ENCODE measurements around the gene NOS1.
"Not testable (repeated sequence)": the region's sequence is repeated elsewhere in the genome, so short reads cannot be mapped to it uniquely, and the experiment has no call there.

Gene NOS1

GRCh38 chr12:117188121-117188665, 173.2 kb downstream of the NOS1 start:
- H3K4me3 ChIP-seq (ENCODE audit: control insufficient read depth in 1 of 7, extremely low read depth in 1 of 7, insufficient read depth in 4 of 7, low read depth in 2 of 7, low read length in 6 of 7) = no peak overlapping the region
- no peaks in the 10 kb centered on the region for H3K9me3 ChIP-seq (ENCODE audit: control extremely low read depth in 1 of 5, control insufficient read depth in 4 of 5, insufficient read depth in 2 of 5, low read depth in 1 of 5, low read length in 4 of 5)
- DNase-seq = no peak
- peaks cover 4 to 28% (median 15%) of the 10 kb centered on the region in 4 experiments for H3K36me3 ChIP-seq (ENCODE audit: control insufficient read depth in 4 of 4, insufficient read depth in 4 of 4, low read length in 3 of 4)
- H3K4me1 ChIP-seq (ENCODE audit: control extremely low read depth in 1 of 4, control insufficient read depth in 4 of 4, insufficient read depth in 4 of 4, low read length in 3 of 4) = peaks cover 0 to 12% (median 10%) of the 10 kb centered on the region in 4 experiments
- H3K27me3 ChIP-seq (replicated peaks in 2 of 5; ENCODE audit: control insufficient read depth in 4 of 5, insufficient read depth in 5 of 5, low read length in 4 of 5) = peaks cover 0 to 8% (median 4%) of the 10 kb centered on the region in 5 experiments
- no peak overlapping the region for H3K27ac ChIP-seq (ENCODE audit: insufficient read depth in 1 of 2, low read depth in 1 of 2, low read length in 2 of 2, poor library complexity in 1 of 2, severe bottlenecking in 2 of 2)
- ChIA-PET POLR2A (no interaction called here), CTCF (interaction anchor here (0.6 to 1.2 kb wide), 2 partner anchors 32 to 122 kb away, joined by 3 read pairs; no protein-coding TSS in a partner anchor)
- WGBS (ENCODE audit: insufficient coverage) = 98% methylated on average over 8 of the region's 12 CpGs

GRCh38 chr12:117187421-117187820, 174.0 kb downstream of the NOS1 start:
- CTCF ChIA-PET = interaction anchor here (1.2 kb wide), 1 partner anchor 33 kb away, joined by 3 read pairs; no protein-coding TSS in a partner anchor
- POLR2A ChIA-PET = no interaction called here
- Histone ChIP-seq H3K4me3 (ENCODE audit: control insufficient read depth in 1 of 7, extremely low read depth in 1 of 7, insufficient read depth in 4 of 7, low read depth in 2 of 7, low read length in 6 of 7) (no peak overlapping the region), H3K4me1 (ENCODE audit: control extremely low read depth in 1 of 4, control insufficient read depth in 4 of 4, insufficient read depth in 4 of 4, low read length in 3 of 4) (peaks cover 0 to 12% (median 10%) of the 10 kb centered on the region in 4 experiments), H3K36me3 (ENCODE audit: control insufficient read depth in 4 of 4, insufficient read depth in 4 of 4, low read length in 3 of 4) (peaks cover 4 to 33% (median 15%) of the 10 kb centered on the region in 4 experiments), H3K27ac (ENCODE audit: insufficient read depth in 1 of 2, low read depth in 1 of 2, low read length in 2 of 2, poor library complexity in 1 of 2, severe bottlenecking in 2 of 2) (no peak overlapping the region), H3K27me3 (replicated peaks in 2 of 5; ENCODE audit: control insufficient read depth in 4 of 5, insufficient read depth in 5 of 5, low read length in 4 of 5) (peaks cover 0 to 6% (median 4%) of the 10 kb centered on the region in 5 experiments), H3K9me3 (ENCODE audit: control extremely low read depth in 1 of 5, control insufficient read depth in 4 of 5, insufficient read depth in 2 of 5, low read depth in 1 of 5, low read length in 4 of 5) (no peaks in the 10 kb centered on the region)
- WGBS (ENCODE audit: insufficient coverage) = 100% methylated on average over 1 of the region's 4 CpGs
- no peak for DNase-seq

GRCh38 chr12:117182866-117183265, 178.6 kb downstream of the NOS1 start:
- Histone ChIP-seq H3K27me3 (replicated peaks in 2 of 5; ENCODE audit: control insufficient read depth in 4 of 5, insufficient read depth in 5 of 5, low read length in 4 of 5) (no peaks in the 10 kb centered on the region), H3K36me3 (ENCODE audit: control insufficient read depth in 4 of 4, insufficient read depth in 4 of 4, low read length in 3 of 4) (peaks cover 12 to 68% (median 26%) of the 10 kb centered on the region in 4 experiments), H3K9me3 (ENCODE audit: control extremely low read depth in 1 of 5, control insufficient read depth in 4 of 5, insufficient read depth in 2 of 5, low read depth in 1 of 5, low read length in 4 of 5) (peaks cover 0 to 12% (median 6%) of the 10 kb centered on the region in 5 experiments), H3K4me3 (ENCODE audit: control insufficient read depth in 1 of 7, extremely low read depth in 1 of 7, insufficient read depth in 4 of 7, low read depth in 2 of 7, low read length in 6 of 7) (no peak overlapping the region), H3K27ac (ENCODE audit: insufficient read depth in 1 of 2, low read depth in 1 of 2, low read length in 2 of 2, poor library complexity in 1 of 2, severe bottlenecking in 2 of 2) (no peak overlapping the region), H3K4me1 (ENCODE audit: control extremely low read depth in 1 of 4, control insufficient read depth in 4 of 4, insufficient read depth in 4 of 4, low read length in 3 of 4) (no peaks in the 10 kb centered on the region)
- ChIA-PET CTCF (interaction anchor here (0.6 kb wide), 1 partner anchor 1125 kb away, joined by 3 read pairs; no protein-coding TSS in a partner anchor), POLR2A (no interaction called here)
- 83% methylated on average over 1 of the region's 3 CpGs for WGBS (ENCODE audit: insufficient coverage)
- no peak for DNase-seq

- H3K4me1 ChIP-seq (ENCODE audit: control extremely low read depth in 1 of 4, control insufficient read depth in 4 of 4, insufficient read depth in 4 of 4, low read length in 3 of 4); CTCF ChIA-PET; H3K4me3 ChIP-seq (ENCODE audit: control insufficient read depth in 1 of 7, extremely low read depth in 1 of 7, insufficient read depth in 4 of 7, low read depth in 2 of 7, low read length in 6 of 7); H3K27me3 ChIP-seq (replicated peaks in 2 of 5; ENCODE audit: control insufficient read depth in 4 of 5, insufficient read depth in 5 of 5, low read length in 4 of 5); DNase-seq; POLR2A ChIA-PET; H3K27ac ChIP-seq (ENCODE audit: insufficient read depth in 1 of 2, low read depth in 1 of 2, low read length in 2 of 2, poor library complexity in 1 of 2, severe bottlenecking in 2 of 2): not testable (repeated sequence)
- Histone ChIP-seq H3K9me3 (ENCODE audit: control extremely low read depth in 1 of 5, control insufficient read depth in 4 of 5, insufficient read depth in 2 of 5, low read depth in 1 of 5, low read length in 4 of 5) (peaks cover 0 to 12% (median 6%) of the 10 kb centered on the region in 5 experiments), H3K36me3 (ENCODE audit: control insufficient read depth in 4 of 4, insufficient read depth in 4 of 4, low read length in 3 of 4) (peaks cover 14 to 73% (median 32%) of the 10 kb centered on the region in 4 experiments)
- WGBS (ENCODE audit: insufficient coverage) = 100% methylated on average over 7 of the region's 8 CpGs
Measured at GRCh38 chr12:117181468-117181843, 180.0 kb downstream of the NOS1 start.

GRCh38 chr12:117180758-117181467, 180.5 kb downstream of the NOS1 start:
- peak in 1 of 3 donors; percentile 13 for DNase-seq
- H3K9me3 ChIP-seq (ENCODE audit: control extremely low read depth in 1 of 5, control insufficient read depth in 4 of 5, insufficient read depth in 2 of 5, low read depth in 1 of 5, low read length in 4 of 5) = peaks cover 0 to 12% (median 6%) of the 10 kb centered on the region in 5 experiments
- H3K36me3 ChIP-seq (ENCODE audit: control insufficient read depth in 4 of 4, insufficient read depth in 4 of 4, low read length in 3 of 4) = peaks cover 14 to 73% (median 33%) of the 10 kb centered on the region in 4 experiments
- H3K4me3 ChIP-seq (ENCODE audit: control insufficient read depth in 1 of 7, extremely low read depth in 1 of 7, insufficient read depth in 4 of 7, low read depth in 2 of 7, low read length in 6 of 7) = no peak overlapping the region
- 20% methylated on average over 1 of the region's 4 CpGs for WGBS (ENCODE audit: insufficient coverage)
- no peaks in the 10 kb centered on the region for H3K4me1 ChIP-seq (ENCODE audit: control extremely low read depth in 1 of 4, control insufficient read depth in 4 of 4, insufficient read depth in 4 of 4, low read length in 3 of 4)
- CTCF ChIA-PET = interaction anchor here (0.6 kb wide), 1 partner anchor 202 kb away, joined by 3 read pairs; no protein-coding TSS in a partner anchor
- POLR2A ChIA-PET = no interaction called here
- no peaks in the 10 kb centered on the region for H3K27me3 ChIP-seq (replicated peaks in 2 of 5; ENCODE audit: control insufficient read depth in 4 of 5, insufficient read depth in 5 of 5, low read length in 4 of 5)
- H3K27ac ChIP-seq (ENCODE audit: insufficient read depth in 1 of 2, low read depth in 1 of 2, low read length in 2 of 2, poor library complexity in 1 of 2, severe bottlenecking in 2 of 2) = no peak overlapping the region

GRCh38 chr12:117178745-117179144, 182.7 kb downstream of the NOS1 start:
- no peak overlapping the region for H3K27ac ChIP-seq (ENCODE audit: insufficient read depth in 1 of 2, low read depth in 1 of 2, low read length in 2 of 2, poor library complexity in 1 of 2, severe bottlenecking in 2 of 2)
- H3K4me3 ChIP-seq (ENCODE audit: control insufficient read depth in 1 of 7, extremely low read depth in 1 of 7, insufficient read depth in 4 of 7, low read depth in 2 of 7, low read length in 6 of 7) = no peak overlapping the region
- ChIA-PET POLR2A (no interaction called here), CTCF (no interaction called here)
- no peaks in the 10 kb centered on the region for H3K27me3 ChIP-seq (replicated peaks in 2 of 5; ENCODE audit: control insufficient read depth in 4 of 5, insufficient read depth in 5 of 5, low read length in 4 of 5)
- no peak for DNase-seq
- peaks cover 22 to 75% (median 41%) of the 10 kb centered on the region in 4 experiments for H3K36me3 ChIP-seq (ENCODE audit: control insufficient read depth in 4 of 4, insufficient read depth in 4 of 4, low read length in 3 of 4)
- WGBS (ENCODE audit: insufficient coverage) = 100% methylated on average over 1 of the region's 2 CpGs
- H3K9me3 ChIP-seq (ENCODE audit: control extremely low read depth in 1 of 5, control insufficient read depth in 4 of 5, insufficient read depth in 2 of 5, low read depth in 1 of 5, low read length in 4 of 5) = peaks cover 0 to 12% (median 6%) of the 10 kb centered on the region in 5 experiments
- H3K4me1 ChIP-seq (ENCODE audit: control extremely low read depth in 1 of 4, control insufficient read depth in 4 of 4, insufficient read depth in 4 of 4, low read length in 3 of 4) = no peaks in the 10 kb centered on the region

GRCh38 chr12:117178301-117178700, 183.1 kb downstream of the NOS1 start:
- DNase-seq = no peak
- H3K27me3 ChIP-seq (replicated peaks in 2 of 5; ENCODE audit: control insufficient read depth in 4 of 5, insufficient read depth in 5 of 5, low read length in 4 of 5) = no peaks in the 10 kb centered on the region
- CTCF ChIA-PET = no interaction called here
- H3K4me3 ChIP-seq (ENCODE audit: control insufficient read depth in 1 of 7, extremely low read depth in 1 of 7, insufficient read depth in 4 of 7, low read depth in 2 of 7, low read length in 6 of 7) = no peak overlapping the region
- H3K36me3 ChIP-seq (ENCODE audit: control insufficient read depth in 4 of 4, insufficient read depth in 4 of 4, low read length in 3 of 4) = peaks cover 21 to 79% (median 40%) of the 10 kb centered on the region in 4 experiments
- peaks cover 0 to 12% (median 6%) of the 10 kb centered on the region in 5 experiments for H3K9me3 ChIP-seq (ENCODE audit: control extremely low read depth in 1 of 5, control insufficient read depth in 4 of 5, insufficient read depth in 2 of 5, low read depth in 1 of 5, low read length in 4 of 5)
- H3K27ac ChIP-seq (ENCODE audit: insufficient read depth in 1 of 2, low read depth in 1 of 2, low read length in 2 of 2, poor library complexity in 1 of 2, severe bottlenecking in 2 of 2) = no peak overlapping the region
- 86% methylated on average over 10 of the region's 10 CpGs for WGBS (ENCODE audit: insufficient coverage)
- POLR2A ChIA-PET = no interaction called here
- no peaks in the 10 kb centered on the region for H3K4me1 ChIP-seq (ENCODE audit: control extremely low read depth in 1 of 4, control insufficient read depth in 4 of 4, insufficient read depth in 4 of 4, low read length in 3 of 4)

Data from common myeloid progenitor, CD34-positive (primary cell).